Keratinocyte (primary cell): ENCODE measurements around the gene RBM19. TPM values are rescaled to one million over a fixed set of nuclear protein-coding genes. Genes with fewer than 3 reads are reported as not detected.

Experiments
- DNase-seq: peaks from one replicate; pipeline ENCODE4 v3.0.0-alpha.2; 2011; ENCODE audit warnings: low read depth, missing footprints, low spot score
- FAIRE-seq: peaks from 2 replicates; lab custom pipeline; 2011; peaks lifted over from hg19 to GRCh38; lab: Jason Lieb, UNC
- H2AFZ ChIP-seq: 2 replicates; pipeline ENCODE4 v1.6.0; 2012; ENCODE audit warnings: low read length, control low read depth, inconsistent platforms; ENCODE audit not compliant: control insufficient read depth
- H3K27ac ChIP-seq: 2 replicates; pipeline ENCODE4 v1.5.1; 2011; ENCODE audit warnings: low read length; ENCODE audit not compliant: control insufficient read depth, insufficient read depth
- H3K27me3 ChIP-seq: 3 replicates; pipeline ENCODE4 v1.6.0; 2011; ENCODE audit warnings: low read length; ENCODE audit not compliant: control insufficient read depth, insufficient read depth; ENCODE audit errors: extremely low read depth
- H3K36me3 ChIP-seq, 2 experiments: 2 replicates in 1 of 2; 3 replicates in 1 of 2; pipeline ENCODE4 v1.5.1; 2011; ENCODE audit warnings: low read length in 2 of 2, mild to moderate bottlenecking in 1 of 2; ENCODE audit not compliant: control insufficient read depth in 2 of 2, insufficient read depth in 2 of 2; ENCODE audit errors: extremely low read depth in 1 of 2
- H3K4me1 ChIP-seq: 3 replicates; pipeline ENCODE4 v1.5.1; 2011; ENCODE audit warnings: low read length; ENCODE audit not compliant: control insufficient read depth, insufficient read depth; ENCODE audit errors: extremely low read depth
- H3K4me2 ChIP-seq: 3 replicates; pipeline ENCODE4 v1.6.0; 2011; ENCODE audit warnings: low read depth, low read length; ENCODE audit not compliant: control insufficient read depth, insufficient read depth; ENCODE audit errors: extremely low read depth
- H3K4me3 ChIP-seq, 3 experiments: fragments of 200-600 bp in 1 of 3; sonication (generic) in 1 of 3; 2 replicates in 2 of 3; 3 replicates in 1 of 3; pipeline ENCODE4 v1.5.1; 2011 to 2016; ENCODE audit warnings: low read length in 3 of 3, mild to moderate bottlenecking in 3 of 3, control low read depth in 2 of 3, inconsistent platforms in 1 of 3, low read depth in 1 of 3, mixed read lengths in 1 of 3, mixed run types in 1 of 3, moderate library complexity in 1 of 3; ENCODE audit not compliant: control insufficient read depth in 2 of 3, insufficient read depth in 2 of 3; ENCODE audit errors: extremely low read depth in 1 of 3
- H3K79me2 ChIP-seq: 2 replicates; pipeline ENCODE4 v1.6.0; 2012; ENCODE audit warnings: low read length; ENCODE audit not compliant: control insufficient read depth, insufficient read depth
- H3K9ac ChIP-seq: 3 replicates; pipeline ENCODE4 v1.6.0; 2011; ENCODE audit warnings: low read length; ENCODE audit not compliant: control insufficient read depth, insufficient read depth; ENCODE audit errors: extremely low read depth
- H3K9me1 ChIP-seq: 3 replicates; pipeline ENCODE4 v1.6.0; 2011; ENCODE audit warnings: low read length; ENCODE audit not compliant: control insufficient read depth, insufficient read depth; ENCODE audit errors: extremely low read depth
- H3K9me3 ChIP-seq: 2 replicates; pipeline ENCODE4 v1.5.1; 2012; ENCODE audit warnings: low read depth, low read length; ENCODE audit not compliant: control insufficient read depth
- H4K20me1 ChIP-seq: 3 replicates; pipeline ENCODE4 v1.6.0; 2011; ENCODE audit warnings: low read length; ENCODE audit not compliant: control insufficient read depth, insufficient read depth; ENCODE audit errors: extremely low read depth
- EZH2 ChIP-seq: IDR thresholded peaks from one replicate; pipeline ENCODE4 v1.6.1; 2012; ENCODE audit warnings: inconsistent platforms, mild to moderate bottlenecking, low read length, moderate library complexity
- dilution Hi-C: fragments of 300-500 bp; cut with MboI; formaldehyde crosslinking; loops from one replicate; pipeline ENCODE4 v1.7.0; 2020; ENCODE audit warnings: low sequenced_read_pairs; ENCODE audit not compliant: extremely low pct_ligation_motif_present
- polyA plus RNA-seq, 5 experiments: library from polyadenylated mRNA; depleted of rRNA in 3 of 5; stranded (reverse) in 3 of 5; stranded (forward) in 1 of 5; unstranded in 1 of 5; fragments of >200 nt; gene quantifications; 1 replicate in 1 of 5; 2 replicates in 3 of 5; 3 replicates in 1 of 5; pipeline versions ENCODE4 v1.2.1 to v1.2.3, GENCODE V29; 2011 to 2012; ENCODE audit warnings: missing spikeins in 2 of 5, low read depth in 1 of 5, low replicate concordance in 1 of 5
- TF ChIP-seq, protein P1 (sequence below), 3 experiments: IDR thresholded peaks in 1 of 3; conservative IDR thresholded peaks in 1 of 3; optimal IDR thresholded peaks in 1 of 3; 2 replicates in 2 of 3; 3 replicates in 1 of 3; pipeline versions ENCODE3 to v1.5.1; 2011; ENCODE audit warnings: low read length in 3 of 3, mild to moderate bottlenecking in 3 of 3, moderate library complexity in 2 of 3, control low read depth in 1 of 3, inconsistent platforms in 1 of 3; ENCODE audit not compliant: insufficient read depth in 2 of 3; ENCODE audit errors: extremely low read depth in 1 of 3

Gene RBM19
- polyA plus RNA-seq, 1 donor (not counting 4 experiments of a cell fraction or from before 2014, with no cell fraction given): 14.6 TPM

DNA sequence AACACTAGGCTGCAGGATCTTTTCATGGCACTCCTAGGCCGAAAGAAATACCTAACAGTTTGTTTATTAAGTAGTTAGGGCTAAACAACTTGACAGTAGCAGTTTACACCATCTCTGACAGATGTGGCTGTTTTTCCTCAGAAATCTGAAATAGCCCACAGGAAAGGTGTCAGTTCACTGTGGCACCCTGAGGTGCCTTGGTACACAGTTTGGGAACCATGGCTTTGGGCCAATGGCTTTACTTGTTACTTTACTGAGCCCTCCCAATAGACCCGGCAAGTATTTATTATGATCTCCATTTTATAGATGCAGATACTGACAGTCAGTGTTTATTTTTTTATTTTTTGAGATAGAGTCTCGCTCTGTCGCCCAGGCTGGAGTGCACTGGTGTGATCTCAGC, 69.3 kb downstream of the RBM19 start:
- Histone ChIP-seq H3K9ac (no peak overlapping the region), H4K20me1 (no peaks in the 10 kb centered on the region), H3K4me2 (no peak overlapping the region), H3K36me3 (peaks cover 0 to 1% of the 10 kb centered on the region in 2 experiments), H3K27me3 (no peaks in the 10 kb centered on the region), H3K79me2 (no peaks in the 10 kb centered on the region), H3K27ac (no peak overlapping the region), H2AFZ (no peak overlapping the region), H3K9me3 (no peaks in the 10 kb centered on the region), H3K4me1 (peaks cover 31% of the 10 kb centered on the region), H3K9me1 (no peaks in the 10 kb centered on the region), H3K4me3 (no peak overlapping the region)
- TF ChIP-seq, protein P1, sequence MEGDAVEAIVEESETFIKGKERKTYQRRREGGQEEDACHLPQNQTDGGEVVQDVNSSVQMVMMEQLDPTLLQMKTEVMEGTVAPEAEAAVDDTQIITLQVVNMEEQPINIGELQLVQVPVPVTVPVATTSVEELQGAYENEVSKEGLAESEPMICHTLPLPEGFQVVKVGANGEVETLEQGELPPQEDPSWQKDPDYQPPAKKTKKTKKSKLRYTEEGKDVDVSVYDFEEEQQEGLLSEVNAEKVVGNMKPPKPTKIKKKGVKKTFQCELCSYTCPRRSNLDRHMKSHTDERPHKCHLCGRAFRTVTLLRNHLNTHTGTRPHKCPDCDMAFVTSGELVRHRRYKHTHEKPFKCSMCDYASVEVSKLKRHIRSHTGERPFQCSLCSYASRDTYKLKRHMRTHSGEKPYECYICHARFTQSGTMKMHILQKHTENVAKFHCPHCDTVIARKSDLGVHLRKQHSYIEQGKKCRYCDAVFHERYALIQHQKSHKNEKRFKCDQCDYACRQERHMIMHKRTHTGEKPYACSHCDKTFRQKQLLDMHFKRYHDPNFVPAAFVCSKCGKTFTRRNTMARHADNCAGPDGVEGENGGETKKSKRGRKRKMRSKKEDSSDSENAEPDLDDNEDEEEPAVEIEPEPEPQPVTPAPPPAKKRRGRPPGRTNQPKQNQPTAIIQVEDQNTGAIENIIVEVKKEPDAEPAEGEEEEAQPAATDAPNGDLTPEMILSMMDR (optimal IDR thresholded peaks at IDR 0.05 in 1 of 3, IDR thresholded peaks at IDR 0.05 in 1 of 3, conservative IDR thresholded peaks at IDR 0.05 in 1 of 3; ENCODE audit: extremely low read depth in 1 of 3, insufficient read depth in 2 of 3, low read length in 3 of 3): no peak
- DNase-seq (no peak), FAIRE-seq (no peak)
- dilution Hi-C loops: no loop called here

DNA sequence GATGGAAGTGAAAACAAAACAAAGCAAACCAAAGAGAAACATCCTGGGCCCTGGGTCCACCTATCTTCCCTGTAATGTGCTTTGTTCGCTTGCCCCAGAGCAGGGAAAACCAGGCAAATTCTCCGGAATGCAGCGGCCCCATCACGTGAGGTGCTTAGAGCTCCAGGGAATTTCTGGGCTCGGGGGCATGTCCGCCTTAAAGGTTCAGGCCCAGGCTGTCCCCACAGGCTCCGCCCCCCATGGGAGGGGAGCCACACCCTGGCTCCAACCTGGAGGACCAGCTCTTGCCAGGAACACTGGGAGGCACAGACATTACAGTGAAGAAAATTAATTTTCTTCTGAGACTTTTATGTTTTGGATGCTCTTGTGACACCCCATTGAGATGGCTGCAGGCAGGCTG, 69.9 kb downstream of the RBM19 start:
- peak overlapping the region; percentile 19 for H2AFZ ChIP-seq
- H3K36me3 ChIP-seq: peaks cover 0 to 1% of the 10 kb centered on the region in 2 experiments
- FAIRE-seq: peak; percentile 41
- H3K9me1 ChIP-seq: no peaks in the 10 kb centered on the region
- dilution Hi-C loops: no loop called here
- peak overlapping the region; percentile 41 for H3K4me2 ChIP-seq
- H3K4me1 ChIP-seq: peaks cover 31% of the 10 kb centered on the region
- no peaks in the 10 kb centered on the region for H3K9me3 ChIP-seq
- TF ChIP-seq, protein P1 (optimal IDR thresholded peaks at IDR 0.05 in 1 of 3, IDR thresholded peaks at IDR 0.05 in 1 of 3, conservative IDR thresholded peaks at IDR 0.05 in 1 of 3; ENCODE audit: extremely low read depth in 1 of 3, insufficient read depth in 2 of 3, low read length in 3 of 3): no peak
- no peak for TF ChIP-seq EZH2
- no peak overlapping the region for H3K4me3 ChIP-seq
- no peak for DNase-seq
- H3K79me2 ChIP-seq: no peaks in the 10 kb centered on the region
- H3K27me3 ChIP-seq: no peaks in the 10 kb centered on the region
- H4K20me1 ChIP-seq: no peaks in the 10 kb centered on the region
- no peak overlapping the region for H3K9ac ChIP-seq
- no peak overlapping the region for H3K27ac ChIP-seq
